ENCODE data around the gene CASKIN2. TPM values are rescaled to one million over a fixed set of nuclear protein-coding genes. Genes with fewer than 3 reads are reported as not detected.

The CASKIN2 gene
- total and polyA plus RNA-seq, 4 donors: 2.3 to 12.1 (median 8.6) TPM

- Histone ChIP-seq H3K4me3 (ENCODE audit: low read depth in 1 of 3, low read length in 3 of 3) (no peak overlapping the region), H3K27me3 (ENCODE audit: control insufficient read depth in 4 of 4, insufficient read depth in 4 of 4, low read length in 3 of 4) (no peaks in the 10 kb centered on the region), H3K4me1 (ENCODE audit: control insufficient read depth in 4 of 4, insufficient read depth in 4 of 4, low read length in 3 of 4) (peaks cover 0 to 10% (median 4%) of the 10 kb centered on the region in 4 donors), H3K9ac (ENCODE audit: low read depth in 1 of 2, low read length in 2 of 2) (no peak overlapping the region), H3K36me3 (ENCODE audit: control insufficient read depth in 4 of 4, insufficient read depth in 3 of 4, low read depth in 1 of 4, low read length in 3 of 4) (peaks cover 0 to 6% (median 2%) of the 10 kb centered on the region in 4 donors), H3K9me3 (ENCODE audit: control insufficient read depth in 4 of 4, low read length in 3 of 4) (no peaks in the 10 kb centered on the region), H3K27ac (ENCODE audit: low read depth in 1 of 2, low read length in 2 of 2) (no peak overlapping the region)
- no peak for DNase-seq (ENCODE audit: low spot score)
- 86% methylated on average over 9 of the region's 9 CpGs for WGBS
- no peak for TF ChIP-seq RAD21 (IDR thresholded peaks at IDR 0.05)
- TF ChIP-seq HNF4A (conservative IDR thresholded peaks at IDR 0.05): no peak
- TF ChIP-seq CTCF (IDR thresholded peaks at IDR 0.05; ENCODE audit: low read depth, low read length, missing input control): no peak
- no peak for TF ChIP-seq ATF3 (IDR thresholded peaks at IDR 0.05)
- TF ChIP-seq REST (IDR thresholded peaks at IDR 0.05): no peak
- no peak for TF ChIP-seq GABPA (IDR thresholded peaks at IDR 0.05 in 1 of 2, conservative IDR thresholded peaks at IDR 0.05 in 1 of 2)
- TF ChIP-seq FOXA2 (IDR thresholded peaks at IDR 0.05): no peak
- TF ChIP-seq TAF1 (conservative IDR thresholded peaks at IDR 0.05): no peak
- TF ChIP-seq FOXA1 (IDR thresholded peaks at IDR 0.05): no peak
- no peak for TF ChIP-seq HNF4G (IDR thresholded peaks at IDR 0.05)
Measured at GRCh38 chr17:75547091-75547490, 31.8 kb upstream of the CASKIN2 start.

- Histone ChIP-seq H3K4me1 (ENCODE audit: control insufficient read depth in 4 of 4, insufficient read depth in 4 of 4, low read length in 3 of 4) (peaks cover 2 to 15% (median 7%) of the 10 kb centered on the region in 4 donors), H3K9me3 (ENCODE audit: control insufficient read depth in 4 of 4, low read length in 3 of 4) (no peaks in the 10 kb centered on the region), H3K9ac (ENCODE audit: low read depth in 1 of 2, low read length in 2 of 2) (no peak overlapping the region), H3K27me3 (ENCODE audit: control insufficient read depth in 4 of 4, insufficient read depth in 4 of 4, low read length in 3 of 4) (no peaks in the 10 kb centered on the region), H3K4me3 (ENCODE audit: low read depth in 1 of 3, low read length in 3 of 3) (no peak overlapping the region), H3K36me3 (ENCODE audit: control insufficient read depth in 4 of 4, insufficient read depth in 3 of 4, low read depth in 1 of 4, low read length in 3 of 4) (peaks cover 0 to 6% (median 2%) of the 10 kb centered on the region in 4 donors), H3K27ac (ENCODE audit: low read depth in 1 of 2, low read length in 2 of 2) (no peak overlapping the region)
- TF ChIP-seq SP1 (IDR thresholded peaks at IDR 0.05) (no peak), JUND (IDR thresholded peaks at IDR 0.05) (no peak), MAX (IDR thresholded peaks at IDR 0.05) (no peak), ATF3 (IDR thresholded peaks at IDR 0.05) (no peak), GABPA (IDR thresholded peaks at IDR 0.05 in 1 of 2, conservative IDR thresholded peaks at IDR 0.05 in 1 of 2) (no peak)
- no peak for DNase-seq (ENCODE audit: low spot score)
- WGBS: 91% methylated on average over 13 of the region's 13 CpGs
Measured at GRCh38 chr17:75546181-75546580, 30.8 kb upstream of the CASKIN2 start.

Data from liver (tissue), 9 donors.